HG03095 (cell line): ENCODE measurements around the gene ACER3.
"Not testable (repeated sequence)": the region's sequence is repeated elsewhere in the genome, so short reads cannot be mapped to it uniquely, and the experiment has no call there.

ENCODE experiments used
- ATAC-seq: cut with Tn5 transposase; IDR thresholded peaks from one replicate; pipeline ENCODE4 v1.9.1; 2021; ENCODE audit warnings: moderate library complexity; ENCODE audit not compliant: unreplicated experiment

The ACER3 gene

DNA sequence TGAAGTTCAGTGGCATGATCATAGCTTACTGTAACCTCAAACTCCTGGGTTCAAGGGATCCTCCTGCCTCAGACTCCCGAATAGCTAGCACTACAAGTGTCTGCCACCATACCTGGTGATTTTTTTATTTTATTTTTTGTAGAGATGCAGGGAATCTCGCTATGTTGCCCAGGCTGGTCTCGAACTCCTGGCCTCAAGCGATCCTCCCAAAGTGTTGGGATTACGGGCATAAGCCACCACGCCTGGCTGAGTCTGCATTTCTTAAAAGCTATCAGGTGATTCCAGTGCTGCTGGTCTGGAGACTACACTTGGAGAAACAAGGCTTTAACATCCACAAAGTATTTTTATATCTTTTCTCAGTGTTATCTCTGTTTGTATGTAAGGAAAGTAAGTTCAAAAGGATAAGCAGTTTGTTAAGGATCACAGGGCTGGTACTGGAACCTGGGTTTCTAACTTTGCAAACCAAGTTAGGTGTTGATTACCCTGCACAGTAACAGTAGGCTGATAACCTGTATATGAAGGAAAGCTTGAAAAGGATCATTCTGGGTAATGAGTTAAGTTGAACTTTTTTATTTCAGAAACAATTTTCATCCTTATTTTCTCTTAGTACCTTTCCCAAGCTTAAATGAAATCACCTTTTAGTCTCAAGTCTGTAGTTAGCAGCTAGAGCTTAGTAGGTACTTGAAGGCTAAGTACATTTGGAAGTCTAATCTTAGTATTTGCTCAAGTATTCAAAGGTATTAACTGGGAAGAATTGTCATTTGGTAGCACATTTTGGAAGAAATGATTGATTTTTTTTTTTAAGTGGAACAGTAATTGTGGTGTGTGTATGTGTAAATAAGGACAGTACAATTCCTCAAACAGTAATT lies 12.5 kb downstream of the ACER3 start:
- ATAC-seq: no peak

DNA sequence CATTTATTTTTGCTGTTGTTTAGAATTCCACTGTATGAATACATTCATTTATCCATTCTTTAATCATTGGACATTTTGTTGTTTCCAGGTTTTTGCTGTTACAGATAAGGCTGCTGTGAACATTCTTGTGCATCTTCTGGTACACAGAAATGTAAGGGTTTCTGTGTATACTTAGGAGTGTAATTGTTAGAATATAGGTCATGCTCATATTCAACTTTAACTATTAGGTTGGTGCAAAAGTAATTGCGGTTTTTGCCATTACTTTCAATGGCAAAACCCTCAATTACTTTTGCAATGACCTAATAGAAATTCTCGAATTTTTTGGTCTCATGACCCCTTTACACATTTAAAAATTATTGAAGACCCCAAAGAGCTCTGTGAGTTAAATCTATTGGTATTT lies 17.3 kb downstream of the ACER3 start:
- no peak for ATAC-seq

DNA sequence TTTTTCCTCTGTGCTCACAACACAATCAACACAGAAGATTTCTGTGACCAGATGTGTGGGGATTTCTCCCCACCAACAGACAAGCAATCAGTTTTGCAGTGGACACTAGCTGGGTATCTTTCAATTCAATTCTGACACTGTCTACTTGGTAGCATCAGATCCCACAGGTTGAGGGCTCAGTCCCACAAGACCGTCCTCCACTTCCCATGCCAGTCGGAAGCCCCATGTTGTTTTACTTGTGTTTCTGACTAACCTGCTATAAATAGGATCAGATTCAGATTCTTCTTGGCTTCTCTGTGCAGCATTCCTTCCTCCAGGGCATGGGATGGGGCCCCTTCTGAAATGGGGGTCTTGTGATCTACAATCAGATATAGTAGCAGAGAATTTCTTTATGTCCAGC lies 19.6 kb downstream of the ACER3 start:
- ATAC-seq: no peak

DNA sequence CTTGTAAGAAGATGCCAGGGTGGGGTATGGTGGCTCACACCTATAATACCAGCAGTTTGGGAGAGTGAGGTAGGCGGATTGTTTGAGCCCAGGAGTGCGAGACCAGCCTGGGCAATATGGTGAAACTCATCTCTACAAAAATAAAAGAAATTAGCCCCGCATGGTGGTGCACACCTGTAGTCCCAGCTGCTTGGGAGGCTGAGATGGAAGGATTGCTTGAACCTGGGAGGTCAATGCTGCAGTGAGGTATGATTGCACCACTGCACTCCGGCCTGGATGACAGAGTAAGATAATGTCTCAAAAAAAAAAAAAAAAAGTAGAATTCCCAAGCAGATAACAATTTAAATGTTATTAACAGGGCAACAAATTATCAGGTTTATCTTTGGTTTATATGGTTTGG lies 20.2 kb downstream of the ACER3 start:
- ATAC-seq: no peak

DNA sequence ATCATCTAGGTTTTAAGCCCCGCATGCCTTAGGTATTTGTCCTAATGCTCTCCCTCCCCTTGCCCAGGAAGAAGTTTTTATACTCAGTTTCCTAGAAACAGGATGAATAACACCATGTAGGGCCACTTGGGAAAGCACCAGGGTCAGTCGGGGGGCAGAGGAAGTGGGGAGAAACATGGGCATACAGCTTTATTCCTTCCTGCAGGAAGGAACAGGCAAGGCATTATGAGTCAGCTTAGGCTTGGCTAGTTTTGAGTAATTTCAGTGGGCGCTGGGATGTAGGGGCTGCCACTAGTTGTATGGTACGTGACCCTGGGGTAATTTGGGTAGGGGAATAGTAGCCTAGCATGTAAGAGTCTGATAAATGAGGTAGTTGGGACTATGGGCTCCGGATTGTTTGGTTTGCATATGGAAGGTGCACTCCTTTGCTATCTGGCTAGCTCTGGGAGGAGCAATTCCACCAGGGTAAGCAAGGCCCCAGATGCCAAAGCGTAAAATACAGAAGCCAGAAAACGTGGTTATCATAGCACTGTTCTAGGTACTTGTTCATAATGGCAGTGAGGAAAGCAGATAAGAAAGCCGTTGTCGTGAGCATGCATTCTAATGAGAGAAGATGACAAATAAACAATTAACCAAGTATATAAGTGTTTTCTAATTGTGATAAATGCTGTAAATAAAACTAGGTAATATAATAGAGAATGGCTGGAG lies 24.8 kb downstream of the ACER3 start:
- ATAC-seq: no peak

DNA sequence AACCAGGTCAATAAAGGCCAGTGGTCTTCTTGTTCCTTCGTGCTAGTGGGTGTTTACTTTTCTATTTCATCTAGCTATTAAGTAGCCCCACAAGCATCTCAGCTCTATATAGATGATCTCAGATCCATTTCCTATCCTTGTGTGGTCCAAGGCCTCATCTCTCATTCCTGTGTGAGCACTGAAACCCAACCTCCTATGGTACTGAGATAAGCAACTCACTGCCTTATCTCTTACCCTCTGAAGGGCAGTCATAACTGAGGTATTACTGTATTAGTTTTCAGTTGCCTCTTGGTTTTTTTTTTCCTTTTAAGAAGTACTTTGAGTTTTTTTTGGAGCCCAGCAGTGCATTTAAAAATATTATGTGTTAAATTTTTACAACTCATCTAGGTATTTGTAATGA lies 28.3 kb downstream of the ACER3 start:
- ATAC-seq: no peak

DNA sequence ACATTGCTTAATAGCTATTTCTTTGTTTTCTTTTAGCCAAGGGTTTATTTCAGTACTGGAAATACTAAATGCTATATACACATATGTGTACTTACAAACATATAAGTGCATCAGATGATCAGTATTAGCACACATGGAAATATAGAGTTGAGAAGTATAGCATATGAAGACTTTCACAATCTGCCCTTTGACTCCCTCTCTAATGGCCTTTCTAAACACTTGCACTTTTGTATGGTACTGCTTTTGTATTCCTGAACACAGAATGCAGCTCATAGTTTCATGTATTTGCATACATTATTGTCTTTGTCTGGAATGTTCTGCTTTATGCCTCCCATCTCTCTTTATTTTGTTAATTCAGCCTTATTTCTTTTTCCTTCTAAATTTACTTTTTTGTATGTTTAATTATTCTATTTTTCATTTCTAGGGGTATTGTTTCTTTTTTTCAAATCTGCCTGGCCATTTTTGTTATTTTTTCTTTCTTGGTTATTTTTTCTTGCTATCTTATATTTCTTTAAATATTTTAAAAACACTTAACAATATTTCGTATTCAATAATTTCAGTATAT lies 28.8 kb downstream of the ACER3 start:
- no peak for ATAC-seq

DNA sequence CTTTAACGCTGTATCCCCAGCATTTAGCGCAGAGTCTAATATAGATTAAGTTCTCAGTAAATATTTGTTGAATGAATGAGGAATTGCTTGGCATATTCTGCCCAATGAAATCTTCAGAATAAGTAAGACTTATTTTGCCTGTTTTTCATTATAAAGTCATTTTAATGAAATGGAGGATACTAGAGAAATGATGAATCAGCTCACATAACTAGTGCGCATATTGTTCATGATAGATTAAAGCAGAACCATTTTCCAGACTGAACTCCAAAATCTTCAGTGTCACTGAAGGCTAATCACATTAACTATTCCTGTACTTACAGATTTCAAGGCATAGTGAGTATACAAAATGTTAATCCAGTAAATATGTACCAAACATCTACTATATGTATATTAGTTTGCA lies 29.6 kb downstream of the ACER3 start:
- no peak for ATAC-seq

DNA sequence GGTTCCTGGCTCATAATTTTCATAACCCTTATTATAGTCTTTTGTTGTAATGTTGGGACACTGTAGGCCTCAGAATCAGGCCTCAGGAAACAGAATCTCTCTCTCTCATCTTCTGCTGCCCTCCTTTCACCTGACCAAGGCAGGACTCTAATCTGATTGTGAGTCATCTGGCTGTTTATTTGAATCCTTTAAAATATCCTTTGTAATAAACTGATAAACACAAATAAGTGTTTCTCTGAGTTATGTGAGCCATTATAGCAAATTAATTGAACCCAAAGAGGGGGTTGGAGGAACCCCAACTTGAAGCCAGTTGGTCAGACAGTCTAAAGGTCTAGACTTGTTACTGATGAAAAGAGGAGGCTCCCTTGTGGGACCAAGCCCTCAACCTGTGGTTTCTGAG lies 30.6 kb downstream of the ACER3 start:
- no peak for ATAC-seq

DNA sequence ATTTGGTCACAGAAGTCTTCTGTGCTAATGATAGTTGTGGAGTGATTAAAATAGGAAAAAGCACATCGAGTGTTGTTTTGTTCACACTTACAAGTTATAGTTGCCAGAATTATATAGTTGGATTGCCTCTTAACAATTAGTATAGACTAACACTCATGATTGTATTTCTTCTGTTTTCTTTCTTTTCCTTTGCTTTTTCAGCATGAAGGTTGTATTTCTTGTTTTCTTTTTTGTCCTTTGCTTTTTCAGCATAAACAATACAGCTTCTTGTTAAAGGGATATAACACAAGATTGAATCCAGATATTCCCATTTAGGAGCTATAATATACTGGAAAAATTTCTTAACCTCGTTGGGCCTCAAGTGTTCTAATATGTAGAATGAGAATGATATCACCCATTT lies 31.1 kb downstream of the ACER3 start:
- no peak for ATAC-seq

DNA sequence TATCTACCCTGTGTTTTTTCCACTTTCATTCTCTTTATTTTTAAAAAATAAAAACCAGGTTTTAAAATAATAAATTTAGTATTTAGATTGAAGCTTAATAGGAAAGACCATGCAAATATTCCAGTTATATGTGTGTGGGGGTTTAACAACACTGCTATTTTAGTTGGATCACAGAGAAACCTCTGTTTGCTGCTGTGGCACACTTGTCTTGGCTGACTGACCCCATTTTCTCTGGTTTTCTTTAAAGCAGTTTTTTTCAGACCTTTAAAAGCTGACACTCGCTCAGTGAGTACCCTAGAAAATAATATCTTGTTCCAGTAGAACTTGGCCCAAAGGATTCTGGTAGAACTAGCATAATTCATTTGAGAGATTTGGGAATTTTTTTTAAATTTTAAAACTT lies 31.6 kb downstream of the ACER3 start:
- ATAC-seq: no peak

DNA sequence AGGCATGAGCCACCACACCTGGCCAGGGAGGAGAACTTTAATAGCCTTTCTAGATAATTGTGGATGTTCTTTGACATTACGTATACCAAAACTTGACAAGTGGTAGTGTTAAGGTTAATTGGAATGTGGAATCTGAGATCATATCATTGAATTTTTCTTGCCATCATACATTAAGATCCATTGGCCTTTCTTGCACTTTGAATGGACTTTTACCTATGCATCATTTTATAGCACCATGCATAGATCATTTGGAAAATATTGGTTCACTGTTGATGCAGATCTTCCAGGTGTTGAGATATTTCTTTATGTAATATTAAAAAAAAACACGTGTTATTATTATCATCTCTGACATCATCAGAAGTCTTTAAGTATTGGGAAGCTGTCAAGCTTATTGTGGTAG lies 36.5 kb downstream of the ACER3 start:
- no peak for ATAC-seq

DNA sequence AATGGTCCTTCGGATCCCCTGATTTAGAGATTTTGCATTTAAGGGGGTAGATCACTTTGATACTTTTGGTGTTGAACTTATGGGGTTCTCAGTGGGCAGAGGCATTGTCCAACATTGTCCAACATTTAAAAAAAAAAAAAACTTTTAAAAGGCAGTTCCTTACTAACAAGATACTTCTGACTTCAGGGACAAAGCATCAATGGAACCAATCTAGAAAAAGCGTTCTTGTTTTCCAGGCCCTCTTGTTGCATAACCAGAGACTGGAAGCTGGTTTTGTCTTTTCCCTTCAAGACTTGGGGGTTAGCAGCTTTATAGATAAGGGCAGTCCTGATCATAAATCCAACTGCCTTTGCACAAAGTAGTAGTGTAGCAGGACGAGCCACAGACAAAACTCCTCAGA lies 40.4 kb downstream of the ACER3 start:
- ATAC-seq: no peak

DNA sequence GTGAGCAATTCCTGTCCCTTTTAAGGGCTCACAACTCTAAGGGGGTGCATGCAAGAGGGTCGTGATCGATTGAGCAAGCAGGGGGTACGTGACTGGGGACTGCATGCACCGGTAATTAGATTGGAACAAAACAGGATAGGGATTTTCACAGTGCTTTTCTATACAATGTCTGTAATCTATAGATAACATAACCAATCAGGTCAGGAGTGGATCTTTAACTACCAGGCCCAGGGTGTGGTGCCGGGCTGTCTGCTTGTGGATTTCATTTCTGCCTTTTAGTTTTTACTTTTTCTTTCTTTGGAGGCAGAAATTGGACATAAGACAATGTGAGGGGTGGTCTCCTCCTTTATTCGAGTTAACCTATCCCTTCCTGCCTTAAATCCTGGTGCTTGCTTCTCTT lies 40.9 kb downstream of the ACER3 start:
- ATAC-seq: not testable (repeated sequence)

DNA sequence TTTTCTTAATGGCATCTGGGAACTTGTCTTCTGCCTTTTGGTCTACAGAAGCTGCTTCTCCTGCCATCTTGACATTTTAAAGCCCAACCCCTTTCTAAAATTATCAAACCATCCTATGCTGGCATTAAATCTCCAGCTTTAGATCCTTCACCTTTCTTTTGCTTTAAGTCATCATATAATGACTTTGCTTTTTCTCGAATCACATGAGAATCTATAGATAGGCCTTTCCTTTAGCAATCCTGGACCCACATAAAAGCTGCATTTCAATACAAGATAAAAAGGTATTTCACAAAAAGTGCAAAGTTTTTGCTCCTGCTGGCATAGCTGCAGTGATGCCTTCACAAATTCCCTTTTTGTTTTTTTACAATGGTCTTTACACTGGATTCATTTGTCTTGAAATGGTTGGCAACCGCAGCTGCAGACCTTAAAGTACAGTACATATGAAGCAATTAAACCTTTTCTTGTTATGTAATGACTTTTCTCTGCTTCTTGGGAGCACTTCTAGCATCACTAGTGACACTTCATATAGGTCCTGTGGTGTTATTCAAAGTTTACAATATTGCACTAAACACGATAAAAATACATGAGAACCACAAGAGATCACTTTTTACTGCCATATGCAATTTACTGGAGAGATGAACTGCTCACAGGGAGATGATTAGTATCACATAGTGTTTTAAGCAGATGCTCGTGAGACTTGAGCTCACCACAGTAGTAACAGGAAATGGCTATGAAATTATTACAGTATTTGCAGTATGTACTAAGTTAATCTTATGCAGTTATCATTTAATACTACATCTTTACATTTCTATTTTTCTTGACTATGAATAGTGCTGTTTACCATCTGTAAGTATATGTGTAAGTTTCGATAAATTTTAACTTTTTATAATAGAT lies 41.6 kb downstream of the ACER3 start:
- no peak for ATAC-seq

DNA sequence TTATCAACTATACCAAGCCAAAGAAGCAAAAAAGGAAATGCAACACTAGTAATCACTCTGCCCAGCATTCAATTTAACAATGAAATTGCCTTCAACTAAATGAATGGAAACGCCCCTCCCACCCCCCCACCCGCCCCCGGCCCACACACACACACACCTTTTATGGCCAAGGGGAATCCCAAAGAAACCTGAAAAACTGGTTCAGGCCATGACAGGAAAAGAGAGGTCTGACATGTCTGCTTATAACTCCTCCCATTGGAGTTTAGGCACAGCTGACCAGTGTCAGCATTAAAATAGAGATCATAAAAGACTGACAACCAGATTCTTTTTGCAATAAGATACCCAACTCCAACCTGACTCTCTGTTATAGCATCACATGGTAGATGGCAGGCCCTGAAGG lies 42.6 kb downstream of the ACER3 start:
- no peak for ATAC-seq

DNA sequence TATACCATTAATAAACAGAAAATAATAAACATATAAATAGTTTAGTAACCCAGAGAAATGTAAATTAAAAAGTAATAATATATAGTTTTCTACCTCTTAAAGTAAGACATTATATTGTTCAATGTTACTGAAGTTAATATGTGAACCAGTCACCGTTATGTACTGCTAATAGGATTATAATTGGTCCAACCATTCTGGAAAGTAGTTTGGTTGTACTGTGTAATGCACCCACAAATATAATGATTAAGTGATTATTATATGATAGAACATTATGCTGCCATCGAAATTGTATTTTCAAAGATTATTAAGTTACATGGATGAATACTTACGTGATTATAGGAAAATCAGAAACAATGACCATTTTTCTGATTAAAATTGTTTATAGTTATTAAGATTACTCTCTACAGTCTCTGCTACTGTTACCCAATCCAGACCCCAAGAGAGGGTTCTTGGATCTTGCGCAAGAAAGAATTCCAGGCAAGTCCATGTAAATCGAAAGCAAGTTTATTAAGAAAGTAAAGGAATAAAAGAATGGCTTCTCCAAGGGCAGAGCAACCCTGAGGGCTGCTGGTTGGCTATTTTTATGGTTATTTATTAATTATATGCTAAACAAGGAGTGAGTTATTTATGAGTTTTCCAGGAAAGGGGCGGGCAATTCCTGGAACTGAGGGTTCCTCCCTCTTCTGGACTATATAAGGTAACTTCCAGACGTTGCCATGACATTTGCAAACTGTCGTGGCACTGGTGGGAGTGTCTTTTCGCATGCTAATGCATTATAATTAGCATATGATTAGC lies 50.1 kb downstream of the ACER3 start:
- no peak for ATAC-seq

DNA sequence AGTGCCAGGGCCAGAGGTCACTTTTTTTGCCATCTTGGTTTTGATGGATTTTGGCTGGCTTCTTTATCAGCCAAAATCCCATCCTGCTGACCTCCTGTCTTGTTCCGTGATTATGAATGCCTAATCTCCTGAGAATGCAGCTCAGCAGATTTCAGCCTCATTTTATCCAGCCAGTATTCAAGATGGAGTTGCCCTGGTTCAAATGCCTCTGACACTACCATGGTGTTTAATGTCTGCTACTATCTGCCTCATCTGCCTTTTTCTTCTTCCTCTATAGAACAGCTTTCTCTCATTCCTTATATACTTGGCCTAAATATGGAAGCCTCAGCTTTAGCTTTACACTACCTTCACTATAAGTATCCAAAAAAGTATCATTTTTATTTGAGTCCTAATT lies 50.7 kb downstream of the ACER3 start:
- ATAC-seq: no peak

DNA sequence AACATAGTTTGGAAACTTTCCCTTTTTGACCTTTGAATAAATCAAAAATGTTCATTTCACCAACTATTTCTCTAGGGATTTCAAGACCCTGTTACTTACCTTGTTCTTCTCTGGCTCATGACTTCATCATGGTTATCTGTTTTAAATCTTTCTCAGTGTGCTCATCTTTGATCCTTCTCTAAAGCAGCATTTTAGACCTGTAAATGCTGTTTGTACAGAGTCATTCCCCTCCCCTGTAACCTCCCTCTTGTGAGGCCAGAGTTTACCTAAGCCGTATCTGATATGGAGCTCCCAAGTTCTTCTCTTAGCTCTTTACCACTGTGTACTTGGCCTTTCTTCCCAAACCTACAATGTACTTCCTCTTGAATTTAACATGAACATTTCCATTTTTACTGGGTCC lies 56.0 kb downstream of the ACER3 start:
- no peak for ATAC-seq

DNA sequence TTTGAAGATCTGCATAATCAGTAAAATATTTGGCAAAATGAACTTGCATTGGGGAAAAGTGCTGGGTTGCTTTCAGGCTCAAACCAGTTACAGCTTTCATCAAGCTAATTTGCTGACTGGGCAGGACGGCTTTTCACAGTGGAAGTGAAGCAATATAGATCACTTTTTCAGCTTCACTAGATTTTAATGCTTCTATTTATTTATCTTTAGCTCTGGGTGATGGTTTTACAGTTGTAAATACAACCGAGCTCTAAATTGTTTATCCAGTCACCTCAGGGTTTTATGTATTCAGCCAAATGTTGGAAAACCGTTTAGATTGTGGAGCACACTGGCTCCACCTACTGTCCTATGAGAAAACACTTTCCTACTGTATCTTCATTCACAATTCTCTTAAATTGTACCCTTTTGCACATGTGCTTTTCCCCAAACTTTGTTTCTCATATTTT lies 58.2 kb downstream of the ACER3 start:
- no peak for ATAC-seq
